DOHH2 (cell line): ENCODE results near the gene CTRB1.

Experiments used
- H3F3A ChIP-seq: fragments of 200-600 bp; sonication (generic), shearing (Covaris generic); 2 replicates; pipeline ENCODE4 v1.6.0; 2016; ENCODE audit warnings: antibody characterized with exemption, mild to moderate bottlenecking; ENCODE audit not compliant: control insufficient read depth, insufficient read depth
- H3K27ac ChIP-seq: fragments of 200-600 bp; sonication (generic); 2 replicates; pipeline ENCODE4 v1.5.1; 2014; ENCODE audit warnings: low read depth, mild to moderate bottlenecking, low read length, moderate library complexity
- H3K27me3 ChIP-seq: fragments of 200-600 bp; sonication (generic); 2 replicates; pipeline ENCODE4 v1.6.1; 2014; ENCODE audit warnings: mild to moderate bottlenecking, low read length, mixed read lengths; ENCODE audit not compliant: control insufficient read depth
- H3K36me3 ChIP-seq: fragments of 200-600 bp; sonication (generic); 2 replicates; pipeline ENCODE4 v1.6.1; 2014; ENCODE audit warnings: mild to moderate bottlenecking, low read length, moderate library complexity, mixed read lengths; ENCODE audit not compliant: control insufficient read depth
- H3K4me1 ChIP-seq: fragments of 200-600 bp; sonication (generic); 2 replicates; pipeline ENCODE4 v1.6.1; 2014; ENCODE audit warnings: mild to moderate bottlenecking, low read length, mixed read lengths; ENCODE audit not compliant: control insufficient read depth
- H3K4me2 ChIP-seq: fragments of 200-600 bp; sonication (generic); 2 replicates; pipeline ENCODE4 v1.6.0; 2014; ENCODE audit warnings: mild to moderate bottlenecking, low read length, moderate library complexity
- H3K4me3 ChIP-seq: fragments of 200-600 bp; sonication (generic); 2 replicates; pipeline ENCODE4 v1.5.1; 2014; ENCODE audit warnings: mild to moderate bottlenecking, low read length, mixed read lengths
- H3K79me2 ChIP-seq: fragments of 200-600 bp; sonication (generic); 2 replicates; pipeline ENCODE4 v1.6.1; 2014; ENCODE audit warnings: mild to moderate bottlenecking, low read length, mixed read lengths; ENCODE audit not compliant: control insufficient read depth
- H3K9me2 ChIP-seq: fragments of 200-600 bp; sonication (generic); replicated peaks from 2 replicates; pipeline ENCODE4 v1.6.1; 2014; ENCODE audit warnings: mild to moderate bottlenecking, low read length, mixed read lengths; ENCODE audit not compliant: control insufficient read depth
- H3K9me3 ChIP-seq: fragments of 200-600 bp; sonication (generic); 2 replicates; pipeline ENCODE4 v1.6.1; 2014; ENCODE audit warnings: antibody characterized with exemption, low read length, mixed read lengths; ENCODE audit not compliant: control insufficient read depth, insufficient read depth
- H4K20me1 ChIP-seq: fragments of 200-600 bp; sonication (generic); 2 replicates; pipeline ENCODE4 v1.6.0; 2014; ENCODE audit warnings: low read depth, mild to moderate bottlenecking, antibody characterized with exemption, low read length, moderate library complexity; ENCODE audit not compliant: control insufficient read depth, insufficient read depth
- CTCF ChIP-seq: fragments of 200-600 bp; sonication (generic); IDR thresholded peaks from one replicate; pipeline ENCODE4 v1.5.1; 2014; ENCODE audit warnings: antibody characterized with exemption, mild to moderate bottlenecking, low read depth, low read length; ENCODE audit not compliant: poor library complexity, severe bottlenecking
- EZH2phosphoT487 ChIP-seq: fragments of 200-600 bp; sonication (generic); IDR thresholded peaks from 2 replicates; pipeline ENCODE4 v1.6.1; 2017; ENCODE audit warnings: borderline replicate concordance, mild to moderate bottlenecking, antibody characterized with exemption, low read length, moderate library complexity, mixed read lengths

Gene CTRB1

GRCh38 chr16:75226550-75227360, 8.0 kb downstream of the CTRB1 start:
- no peak overlapping the region for H3K27ac ChIP-seq
- TF ChIP-seq CTCF: no peak
- H3K36me3 ChIP-seq: no peaks in the 10 kb centered on the region
- H3K4me2 ChIP-seq: no peak overlapping the region
- no peaks in the 10 kb centered on the region for H3K9me3 ChIP-seq
- no peaks in the 10 kb centered on the region for H3K79me2 ChIP-seq
- H3F3A ChIP-seq: no peaks in the 10 kb centered on the region
- H3K27me3 ChIP-seq: no peaks in the 10 kb centered on the region
- H4K20me1 ChIP-seq: no peaks in the 10 kb centered on the region
- no peak overlapping the region for H3K4me3 ChIP-seq
- no peaks in the 10 kb centered on the region for H3K4me1 ChIP-seq
- no peaks in the 10 kb centered on the region for H3K9me2 ChIP-seq

- Histone ChIP-seq H3K36me3 (no peaks in the 10 kb centered on the region), H3K9me2 (no peaks in the 10 kb centered on the region), H3F3A (no peaks in the 10 kb centered on the region), H3K79me2 (no peaks in the 10 kb centered on the region), H3K27ac (no peak overlapping the region), H3K9me3 (no peaks in the 10 kb centered on the region), H3K27me3 (no peaks in the 10 kb centered on the region), H4K20me1 (no peaks in the 10 kb centered on the region), H3K4me3 (no peak overlapping the region), H3K4me1 (no peaks in the 10 kb centered on the region), H3K4me2 (no peak overlapping the region)
- TF ChIP-seq CTCF (no peak), EZH2phosphoT487 (no peak)
Measured at GRCh38 chr16:75227361-75228142, 8.8 kb downstream of the CTRB1 start.

- Histone ChIP-seq H3F3A (no peaks in the 10 kb centered on the region), H3K36me3 (no peaks in the 10 kb centered on the region), H3K9me3 (no peaks in the 10 kb centered on the region), H3K79me2 (no peaks in the 10 kb centered on the region), H3K9me2 (no peaks in the 10 kb centered on the region), H3K4me3 (no peak overlapping the region), H3K4me2 (no peak overlapping the region), H3K27ac (no peak overlapping the region), H4K20me1 (no peaks in the 10 kb centered on the region), H3K4me1 (no peaks in the 10 kb centered on the region), H3K27me3 (no peaks in the 10 kb centered on the region)
- TF ChIP-seq CTCF (no peak), EZH2phosphoT487 (no peak)
Measured at GRCh38 chr16:75228143-75228976, 9.6 kb downstream of the CTRB1 start.
